Brain microvascular endothelial cell (primary cell): ENCODE measurements around the gene RAD54L.

Experiments
- DNase-seq: peaks from one replicate; pipeline ENCODE4 v3.0.0-alpha.2; 2020
- H3K27ac ChIP-seq: fragments of 250-450 bp; sonication (Bioruptor Pico); 2 replicates; pipeline ENCODE4 v1.5.1; 2020; ENCODE audit warnings: mild to moderate bottlenecking, moderate library complexity
- H3K27me3 ChIP-seq: fragments of 250-450 bp; sonication (Bioruptor Pico); replicated peaks from 2 replicates; pipeline ENCODE4 v1.5.1; 2020; ENCODE audit warnings: mild to moderate bottlenecking
- H3K36me3 ChIP-seq: fragments of 250-450 bp; sonication (Bioruptor Pico); replicated peaks from 2 replicates; pipeline ENCODE4 v1.5.1; 2020; ENCODE audit warnings: mild to moderate bottlenecking
- H3K4me3 ChIP-seq: 2 replicates; pipeline ENCODE4 v1.5.1; 2011; ENCODE audit warnings: low read depth, mild to moderate bottlenecking, control low read depth, low read length, moderate library complexity
- CTCF ChIP-seq: IDR thresholded peaks from 2 replicates; pipeline ENCODE4 v1.5.1; 2011; ENCODE audit warnings: low read depth, mild to moderate bottlenecking, moderate library complexity, low read length, control low read depth, inconsistent platforms; ENCODE audit errors: missing control alignments
- in situ Hi-C: cut with HindIII; loops from 2 replicates; pipeline ENCODE4 v1.10.0; 2017; ENCODE audit warnings: low sequenced_read_pairs, low pct_ligation_motif_present

Gene RAD54L

GRCh38 chr1:46247436-46248121 lies at the start of gene RAD54L:
Gene RAD54L, plus strand, starts transcription at chr1:46247763. Its CDS starts 643 bp downstream, at chr1:46248406.
- Histone ChIP-seq H3K36me3 (no peaks in the 10 kb centered on the region), H3K27me3 (no peaks in the 10 kb centered on the region), H3K27ac (peak within 1 kb of the TSS; percentile 74), H3K4me3 (peak within 1 kb of the TSS; percentile 86)
- TF ChIP-seq CTCF, result no peak
- in situ Hi-C loops, result no loop called here
- DNase-seq, result peak; percentile 99

- H3K27me3 ChIP-seq, result no peaks in the 10 kb centered on the region
- in situ Hi-C loops, result no loop called here
- peak; percentile 18 for TF ChIP-seq CTCF
- peak within 1 kb of the TSS; percentile 66 for H3K27ac ChIP-seq
- H3K36me3 ChIP-seq, result peaks cover 15% of the 10 kb centered on the region
- peak within 1 kb of the TSS; percentile 82 for H3K4me3 ChIP-seq
- DNase-seq, result peak; percentile 16
These were observed 49.4 kb upstream of the RAD54L start, which contains the start of gene POMGNT1 for GRCh38 chr1:46197964-46198811. Gene POMGNT1, minus strand, starts transcription at chr1:46198434. Its CDS starts 613 bp downstream, at chr1:46197821.

- in situ Hi-C loops, result no loop called here
- Histone ChIP-seq H3K27me3 (no peaks in the 10 kb centered on the region), H3K36me3 (peaks cover 4% of the 10 kb centered on the region), H3K27ac (no peak overlapping the region), H3K4me3 (no peak overlapping the region)
- DNase-seq, result no peak
- TF ChIP-seq CTCF, result no peak
These were observed 48.3 kb upstream of the RAD54L start for GRCh38 chr1:46199233-46199749.

GRCh38 chr1:46203738-46204405 lies 43.7 kb upstream of the RAD54L start:
- in situ Hi-C loops, result no loop called here
- no peak for TF ChIP-seq CTCF
- H3K27ac ChIP-seq, result no peak overlapping the region
- DNase-seq, result no peak
- no peaks in the 10 kb centered on the region for H3K27me3 ChIP-seq
- H3K36me3 ChIP-seq, result no peaks in the 10 kb centered on the region
- peak overlapping the region; percentile 79 for H3K4me3 ChIP-seq

GRCh38 chr1:46204406-46204742 lies 43.2 kb upstream of the RAD54L start:
- in situ Hi-C loops, result no loop called here
- no peak overlapping the region for H3K27ac ChIP-seq
- H3K36me3 ChIP-seq, result no peaks in the 10 kb centered on the region
- TF ChIP-seq CTCF, result no peak
- no peaks in the 10 kb centered on the region for H3K27me3 ChIP-seq
- DNase-seq, result no peak
- H3K4me3 ChIP-seq, result peak overlapping the region; percentile 79
